HepG2 (cell line): ENCODE results near the gene PROCR. TPM values are rescaled to one million over a fixed set of nuclear protein-coding genes. Genes with fewer than 3 reads are reported as not detected.

Experiments used
- ATAC-seq: fragments of 200-7000 bp; cut with Tn5 transposase; 3 replicates; pipeline ENCODE4 v1.9.1; 2020; ENCODE audit warnings: mild to moderate bottlenecking, moderate library complexity
- BruUV-seq: library from RNA; stranded (reverse); fragments of 400-500 nt; replicated peaks from 2 replicates; lab custom pipeline; 2021; lab: Mats Ljungman, UMichigan
- CTCF ChIA-PET: fragments of 300-600 bp; formaldehyde crosslinking; extraction: SDS; loops from one replicate; lab custom pipeline; 2021; ENCODE audit warnings: low total read pairs, inconsistent platforms, low intra/inter-chr PET ratio; lab: Yijun Ruan, JAX
- POLR2A ChIA-PET: fragments of 350-600 bp; sonication (Branson Sonifier 250); formaldehyde crosslinking; loops from one replicate; lab custom pipeline; 2020; ENCODE audit warnings: antibody characterized with exemption, inconsistent platforms; lab: Yijun Ruan, JAX
- DNase-seq: peaks from one replicate; pipeline ENCODE4 v3.0.0-alpha.2; 2015; ENCODE audit warnings: low spot score
- FAIRE-seq: peaks from 3 replicates; lab custom pipeline; 2011; peaks lifted over from hg19 to GRCh38; lab: Jason Lieb, UNC
- H2AFZ ChIP-seq: one replicate; pipeline ENCODE4 v1.6.1; 2011; ENCODE audit warnings: low read length, inconsistent platforms
- H3K27ac ChIP-seq: fragments of 300-600 bp; 3 replicates; pipeline ENCODE4 v1.8.0; 2011; ENCODE audit warnings: mixed run types, mild to moderate bottlenecking, mixed read lengths, low read length, inconsistent platforms; ENCODE audit not compliant: insufficient read depth; ENCODE audit errors: extremely low read length
- H3K27me3 ChIP-seq, 2 experiments: fragments of 200-600 bp in 1 of 2; 2 replicates in 1 of 2; 3 replicates in 1 of 2; pipeline versions ENCODE4 v1.6.0 to v1.8.0; 2011; ENCODE audit warnings: low read length in 2 of 2, mild to moderate bottlenecking in 2 of 2, moderate library complexity in 2 of 2, inconsistent platforms in 1 of 2; ENCODE audit not compliant: insufficient read depth in 2 of 2, control insufficient read depth in 1 of 2
- H3K36me3 ChIP-seq, 2 experiments: fragments of 200-600 bp in 1 of 2; replicated peaks in 1 of 2; 2 replicates in 1 of 2; 3 replicates in 1 of 2; pipeline versions ENCODE4 v1.5.1 to v1.8.0; 2011; ENCODE audit warnings: low read length in 2 of 2, inconsistent platforms in 1 of 2; ENCODE audit not compliant: insufficient read depth in 2 of 2, control insufficient read depth in 1 of 2
- H3K4me1 ChIP-seq: 2 replicates; pipeline ENCODE4 v1.5.1; 2012; ENCODE audit warnings: low read length, inconsistent platforms; ENCODE audit not compliant: insufficient read depth
- H3K4me2 ChIP-seq: 2 replicates; pipeline ENCODE4 v1.6.0; 2011; ENCODE audit warnings: low read depth, low read length, inconsistent platforms
- H3K4me3 ChIP-seq, 3 experiments: fragments of 200-600 bp in 1 of 3; sonication (generic), shearing (Covaris generic) in 1 of 3; replicated peaks in 1 of 3; 2 replicates each; pipeline ENCODE4 v1.5.1; 2011 to 2016; ENCODE audit warnings: low read length in 3 of 3, inconsistent platforms in 2 of 3, low read depth in 2 of 3, mild to moderate bottlenecking in 2 of 3, control low read depth in 1 of 3, mixed read lengths in 1 of 3; ENCODE audit not compliant: insufficient read depth in 1 of 3
- H3K79me2 ChIP-seq: one replicate; pipeline ENCODE4 v1.6.1; 2011; ENCODE audit warnings: low read length, inconsistent platforms; ENCODE audit not compliant: insufficient read depth
- H3K9ac ChIP-seq: 2 replicates; pipeline ENCODE4 v1.6.0; 2011; ENCODE audit warnings: mild to moderate bottlenecking, low read depth, low read length, inconsistent platforms; ENCODE audit not compliant: insufficient read depth
- H3K9me3 ChIP-seq: 2 replicates; pipeline ENCODE4 v1.5.1; 2012; ENCODE audit warnings: mild to moderate bottlenecking, low read length
- H4K20me1 ChIP-seq: 2 replicates; pipeline ENCODE4 v1.6.0; 2011; ENCODE audit warnings: inconsistent platforms, mild to moderate bottlenecking, low read length, moderate library complexity; ENCODE audit not compliant: insufficient read depth
- ARNTL ChIP-seq: sonication (generic); formaldehyde crosslinking; IDR thresholded peaks from 2 replicates; pipeline ENCODE4 v1.4.0; 2020; ENCODE audit warnings: mild to moderate bottlenecking, missing genetic modification reagents
- CAMTA2 ChIP-seq: sonication (generic); formaldehyde crosslinking; IDR thresholded peaks from 2 replicates; pipeline ENCODE4 v1.4.0; 2020; ENCODE audit warnings: mild to moderate bottlenecking, missing genetic modification reagents, borderline replicate concordance
- CHD2 ChIP-seq: IDR thresholded peaks from 2 replicates; pipeline ENCODE4 v1.6.1; 2011; ENCODE audit warnings: low read depth, low read length, improper control_type of control experiment
- DZIP1 ChIP-seq: sonication (generic); formaldehyde crosslinking; IDR thresholded peaks from 2 replicates; pipeline ENCODE4 v1.5.0; 2020; ENCODE audit warnings: mild to moderate bottlenecking, missing genetic modification reagents
- ZBTB34 ChIP-seq: sonication (generic); formaldehyde crosslinking; IDR thresholded peaks from 2 replicates; pipeline ENCODE4 v1.8.0; 2022; ENCODE audit warnings: mild to moderate bottlenecking, missing genetic modification reagents
- ZNF607 ChIP-seq: sonication (generic); formaldehyde crosslinking; IDR thresholded peaks from 2 replicates; pipeline ENCODE4 v1.5.1; 2020; ENCODE audit warnings: missing genetic modification reagents, mild to moderate bottlenecking, borderline replicate concordance
- WGBS: methylation state at CpG from one replicate; pipeline ENCODE4 v1.1.6; 2017; ENCODE audit warnings: low lambda C conversion rate; 5-methylcytosine and 5-hydroxymethylcytosine counted together
- in situ Hi-C: cut with HindIII; loops from 2 replicates; pipeline ENCODE4 v1.10.0; 2017; ENCODE audit warnings: low pct_unique_long_range_greater_than_20kb; ENCODE audit not compliant: extremely low pct_ligation_motif_present
- intact Hi-C: fragments of 100-400 bp; cut with micrococcal nuclease; formaldehyde crosslinking; loops from one replicate; pipeline ENCODE4 v1.10.0; 2022; ENCODE audit not compliant: unreplicated experiment
- polyA plus RNA-seq, 8 experiments: library from polyadenylated mRNA; depleted of rRNA in 3 of 8; stranded (reverse) in 7 of 8; unstranded in 1 of 8; fragments of >200 nt; fragmentation: Illumina TruSeq in 4 of 8; extraction: Trizol in 4 of 8; gene quantifications; 2 replicates each; pipeline versions ENCODE4 v1.2.1 to v1.2.3, GENCODE V29; 2011 to 2016; ENCODE audit warnings: low read depth in 4 of 8, missing spikeins in 1 of 8, mixed read lengths in 1 of 8; ENCODE audit not compliant: insufficient read depth in 1 of 8
- total RNA-seq, 5 experiments: library from RNA; depleted of rRNA; stranded (reverse); fragments of >200 nt; fragmentation: Illumina TruSeq; extraction: Trizol; gene quantifications; 2 replicates each; pipeline ENCODE4 v1.2.3, GENCODE V29; 2016; ENCODE audit warnings: low read depth in 1 of 5
- TF ChIP-seq, protein P1 (sequence below): sonication (generic); formaldehyde crosslinking; IDR thresholded peaks from 2 replicates; pipeline ENCODE4 v1.4.0; 2020; ENCODE audit warnings: mild to moderate bottlenecking, missing genetic modification reagents

Gene PROCR
- total and polyA plus RNA-seq, 2 of the 13 experiments (the other 11 are each of a cell fraction or from before 2014, with no cell fraction given) = 1.4 to 1.7 TPM

DNA sequence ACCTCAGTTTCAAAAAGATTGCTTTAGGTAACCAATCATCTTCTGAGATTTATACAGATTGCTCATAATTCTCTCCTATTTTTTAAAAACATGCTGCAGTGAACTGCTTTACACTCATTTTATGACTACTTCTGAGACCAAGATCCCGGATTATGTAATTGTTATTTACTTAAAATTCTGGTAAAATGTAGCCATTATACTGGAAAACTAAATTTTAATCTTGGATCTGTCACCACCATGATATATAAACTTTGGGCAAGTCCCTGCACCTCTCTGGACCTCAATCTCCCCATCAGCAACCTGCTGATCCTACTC is 477 bp upstream of the PROCR start:
- peak overlapping the region in 1 of 3 experiments; percentile 60; a peak in 1 of 6 replicates for H3K4me3 ChIP-seq
- no peak overlapping the region for H2AFZ ChIP-seq

More for the DNA sequence above, 477 bp upstream of the PROCR start:
- intact Hi-C loops (no loop called here), in situ Hi-C loops (no loop called here)
- DNase-seq (no peak), FAIRE-seq (no peak), ATAC-seq (no peak)
- H3K27ac ChIP-seq = no peak overlapping the region
- peaks cover 48% of the 10 kb centered on the region for H3K4me1 ChIP-seq
- no peaks in the 10 kb centered on the region for H4K20me1 ChIP-seq
- no peaks in the 10 kb centered on the region for H3K9me3 ChIP-seq
- TF ChIP-seq CAMTA2 (CRISPR knock-in tag) (no peak), DZIP1 (CRISPR knock-in tag) (no peak), ARNTL (CRISPR knock-in tag) (no peak), ZBTB34 (CRISPR knock-in tag) (no peak), ZNF607 (CRISPR knock-in tag) (no peak), CHD2 (no peak)
- TF ChIP-seq, protein P1, sequence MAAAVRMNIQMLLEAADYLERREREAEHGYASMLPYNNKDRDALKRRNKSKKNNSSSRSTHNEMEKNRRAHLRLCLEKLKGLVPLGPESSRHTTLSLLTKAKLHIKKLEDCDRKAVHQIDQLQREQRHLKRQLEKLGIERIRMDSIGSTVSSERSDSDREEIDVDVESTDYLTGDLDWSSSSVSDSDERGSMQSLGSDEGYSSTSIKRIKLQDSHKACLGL (CRISPR knock-in tag) = no peak
- no peaks in the 10 kb centered on the region for H3K79me2 ChIP-seq
- no peak overlapping the region for H3K9ac ChIP-seq
- POLR2A ChIA-PET = no interaction called here
- H3K4me2 ChIP-seq = peak overlapping the region; percentile 69
- no peaks in the 10 kb centered on the region; a peak in 1 of 5 replicates for H3K27me3 ChIP-seq
- BruUV-seq = no TSS peak
- H3K36me3 ChIP-seq = no peaks in the 10 kb centered on the region
- 48% methylated on average over 1 of the region's 1 CpG for WGBS
- CTCF ChIA-PET = no interaction called here
